GM12873 (cell line): ENCODE results near the gene SORCS1.

Source experiments
- CTCF ChIP-seq: IDR thresholded peaks from 2 replicates; pipeline ENCODE4 v1.5.1; 2012; ENCODE audit warnings: low read depth, mild to moderate bottlenecking, moderate library complexity, low read length, control low read depth; ENCODE audit not compliant: insufficient read depth; ENCODE audit errors: missing control alignments

The SORCS1 gene

GRCh38 chr10:107163881-107164861 lies at the start of gene SORCS1:
SORCS1 (minus strand) TSS chr10:107164706.
- TF ChIP-seq CTCF: no peak

GRCh38 chr10:107214261-107214660 lies 49.8 kb upstream of the SORCS1 start:
- TF ChIP-seq CTCF: no peak

GRCh38 chr10:107213861-107214260 lies 49.4 kb upstream of the SORCS1 start:
- no peak for TF ChIP-seq CTCF

- no peak for TF ChIP-seq CTCF
These were observed 42.3 kb upstream of the SORCS1 start for GRCh38 chr10:107206833-107207232.

GRCh38 chr10:107169516-107169915 lies 5.0 kb upstream of the SORCS1 start:
- no peak for TF ChIP-seq CTCF

GRCh38 chr10:107168738-107169137 lies 4.2 kb upstream of the SORCS1 start:
- TF ChIP-seq CTCF: no peak

- no peak for TF ChIP-seq CTCF
These were observed 1.9 kb upstream of the SORCS1 start for GRCh38 chr10:107166403-107166802.
